Lung (tissue), 12 donors: ENCODE results near the gene SNX25. TPM values are rescaled to one million over a fixed set of nuclear protein-coding genes. Genes with fewer than 3 reads are reported as not detected.
"Not testable (repeated sequence)": the region's sequence is repeated elsewhere in the genome, so short reads cannot be mapped to it uniquely, and the experiment has no call there.

Source experiments
- ATAC-seq: fragments of 200-7000 bp; cut with Tn5 transposase; one replicate; pipeline ENCODE4 v1.9.1; 2020; ENCODE audit warnings: moderate number of reproducible peaks; ENCODE audit not compliant: insufficient read depth, low FRiP score
- DNase-seq, 3 donors: peaks; one replicate each; pipeline ENCODE4 v3.0.0-alpha.2; 2013 to 2017
- H3K27ac ChIP-seq, 2 donors: one replicate each; pipeline ENCODE4 v1.5.1; 2013; ENCODE audit warnings: mild to moderate bottlenecking in 2 of 2, moderate library complexity in 2 of 2, control low read depth in 1 of 2, inconsistent platforms in 1 of 2, low read depth in 1 of 2, low read length in 1 of 2
- H3K27me3 ChIP-seq, 3 donors: one replicate each; pipeline ENCODE4 v1.5.1; 2013; ENCODE audit warnings: low read length in 2 of 3; ENCODE audit not compliant: control insufficient read depth in 3 of 3, insufficient read depth in 3 of 3
- H3K36me3 ChIP-seq, 4 donors: one replicate each; pipeline ENCODE4 v1.5.1; 2013; ENCODE audit warnings: low read length in 4 of 4, mild to moderate bottlenecking in 1 of 4, moderate library complexity in 1 of 4; ENCODE audit not compliant: control insufficient read depth in 4 of 4, insufficient read depth in 4 of 4
- H3K4me1 ChIP-seq, 5 donors: one replicate each; pipeline ENCODE4 v1.5.1; 2013; ENCODE audit warnings: low read length in 5 of 5, mild to moderate bottlenecking in 2 of 5, moderate library complexity in 1 of 5; ENCODE audit not compliant: control insufficient read depth in 5 of 5, insufficient read depth in 5 of 5
- H3K4me3 ChIP-seq: one replicate; pipeline ENCODE4 v1.5.1; 2013; ENCODE audit warnings: mild to moderate bottlenecking, control low read depth, moderate library complexity
- H3K9ac ChIP-seq, 2 donors: one replicate each; pipeline ENCODE4 v1.5.1; 2013; ENCODE audit warnings: low read length in 2 of 2, control low read depth in 1 of 2; ENCODE audit not compliant: insufficient read depth in 1 of 2
- H3K9me3 ChIP-seq, 4 donors: one replicate each; pipeline ENCODE4 v1.5.1; 2013; ENCODE audit warnings: low read length in 3 of 4, mild to moderate bottlenecking in 1 of 4, moderate library complexity in 1 of 4; ENCODE audit not compliant: control insufficient read depth in 4 of 4, insufficient read depth in 3 of 4
- WGBS, 2 donors: extraction: QIAGEN DNeasy Blood & Tissue Kit; methylation state at CpG; one replicate each; pipeline ENCODE4 v1.1.7; 2013; 5-methylcytosine and 5-hydroxymethylcytosine counted together
- polyA plus RNA-seq, 2 donors: library from polyadenylated mRNA; stranded (reverse); fragments of 200-250 nt; gene quantifications; one replicate each; pipeline ENCODE4 v1.2.1, GENCODE V29; 2013
- total RNA-seq, 2 donors: library from RNA; depleted of rRNA in 1 of 2; stranded (reverse); fragments of >200 nt in 1 of 2; gene quantifications; one replicate each; pipeline ENCODE4 v1.2.1, GENCODE V29; 2014 to 2021
- TF ChIP-seq, protein P1 (sequence below): IDR thresholded peaks from 2 replicates; pipeline ENCODE4 v1.5.1; 2012; ENCODE audit warnings: mild to moderate bottlenecking; ENCODE audit errors: control extremely low read depth, extremely low read depth
- donor health status: control.
- donor health status: control.
- donor health status: Bipolar disorder and iron deficiency.
- donor health status: healthy.
- donor health status: DM: yes; HTN: yes; CAD: no.

Gene SNX25
- total and polyA plus RNA-seq, 4 donors = 16.8 to 95.4 (median 49.3) TPM

DNA sequence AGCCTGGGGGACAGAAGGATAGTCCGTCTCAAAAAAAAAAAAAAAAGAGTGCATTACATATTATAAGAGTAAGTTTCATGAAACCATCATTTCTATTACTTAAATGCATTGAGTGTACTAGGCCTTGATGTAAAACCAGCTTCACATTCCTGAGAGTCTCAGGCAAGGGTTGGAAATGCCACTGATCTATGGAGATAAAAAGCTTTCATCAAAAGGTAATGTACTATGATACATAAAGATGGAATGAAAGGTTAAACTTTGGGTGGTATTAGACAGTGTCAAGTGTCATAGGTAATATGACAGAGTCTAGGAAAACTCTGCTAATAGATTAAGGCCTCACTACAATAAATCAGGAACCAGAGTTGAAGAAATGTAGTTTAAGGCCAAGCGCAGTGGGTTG lies 13.0 kb upstream of the SNX25 start:
- TF ChIP-seq, protein P1, sequence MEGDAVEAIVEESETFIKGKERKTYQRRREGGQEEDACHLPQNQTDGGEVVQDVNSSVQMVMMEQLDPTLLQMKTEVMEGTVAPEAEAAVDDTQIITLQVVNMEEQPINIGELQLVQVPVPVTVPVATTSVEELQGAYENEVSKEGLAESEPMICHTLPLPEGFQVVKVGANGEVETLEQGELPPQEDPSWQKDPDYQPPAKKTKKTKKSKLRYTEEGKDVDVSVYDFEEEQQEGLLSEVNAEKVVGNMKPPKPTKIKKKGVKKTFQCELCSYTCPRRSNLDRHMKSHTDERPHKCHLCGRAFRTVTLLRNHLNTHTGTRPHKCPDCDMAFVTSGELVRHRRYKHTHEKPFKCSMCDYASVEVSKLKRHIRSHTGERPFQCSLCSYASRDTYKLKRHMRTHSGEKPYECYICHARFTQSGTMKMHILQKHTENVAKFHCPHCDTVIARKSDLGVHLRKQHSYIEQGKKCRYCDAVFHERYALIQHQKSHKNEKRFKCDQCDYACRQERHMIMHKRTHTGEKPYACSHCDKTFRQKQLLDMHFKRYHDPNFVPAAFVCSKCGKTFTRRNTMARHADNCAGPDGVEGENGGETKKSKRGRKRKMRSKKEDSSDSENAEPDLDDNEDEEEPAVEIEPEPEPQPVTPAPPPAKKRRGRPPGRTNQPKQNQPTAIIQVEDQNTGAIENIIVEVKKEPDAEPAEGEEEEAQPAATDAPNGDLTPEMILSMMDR = no peak
- Histone ChIP-seq H3K9me3 (peaks cover 0 to 3% (median 0%) of the 10 kb centered on the region in 4 donors), H3K4me1 (peaks cover 0 to 2% (median 0%) of the 10 kb centered on the region in 5 donors), H3K27me3 (no peaks in the 10 kb centered on the region), H3K27ac (no peak overlapping the region), H3K4me3 (no peak overlapping the region), H3K36me3 (peaks cover 0 to 1% (median 0%) of the 10 kb centered on the region in 4 donors), H3K9ac (no peak overlapping the region)
- ATAC-seq = no peak
- 98 to 100% methylated on average over 2 of the region's 2 CpGs for WGBS, 2 donors
- no peak for DNase-seq

- H3K9me3 ChIP-seq, H3K27ac ChIP-seq, H3K36me3 ChIP-seq, DNase-seq, H3K4me1 ChIP-seq, H3K4me3 ChIP-seq, H3K27me3 ChIP-seq, ATAC-seq, H3K9ac ChIP-seq: not testable (repeated sequence)
- WGBS, 2 donors = 93 to 95% methylated on average over 4 of the region's 4 CpGs
Measured at GRCh38 chr4:185198189-185198588, 11.2 kb upstream of the SNX25 start.

DNA sequence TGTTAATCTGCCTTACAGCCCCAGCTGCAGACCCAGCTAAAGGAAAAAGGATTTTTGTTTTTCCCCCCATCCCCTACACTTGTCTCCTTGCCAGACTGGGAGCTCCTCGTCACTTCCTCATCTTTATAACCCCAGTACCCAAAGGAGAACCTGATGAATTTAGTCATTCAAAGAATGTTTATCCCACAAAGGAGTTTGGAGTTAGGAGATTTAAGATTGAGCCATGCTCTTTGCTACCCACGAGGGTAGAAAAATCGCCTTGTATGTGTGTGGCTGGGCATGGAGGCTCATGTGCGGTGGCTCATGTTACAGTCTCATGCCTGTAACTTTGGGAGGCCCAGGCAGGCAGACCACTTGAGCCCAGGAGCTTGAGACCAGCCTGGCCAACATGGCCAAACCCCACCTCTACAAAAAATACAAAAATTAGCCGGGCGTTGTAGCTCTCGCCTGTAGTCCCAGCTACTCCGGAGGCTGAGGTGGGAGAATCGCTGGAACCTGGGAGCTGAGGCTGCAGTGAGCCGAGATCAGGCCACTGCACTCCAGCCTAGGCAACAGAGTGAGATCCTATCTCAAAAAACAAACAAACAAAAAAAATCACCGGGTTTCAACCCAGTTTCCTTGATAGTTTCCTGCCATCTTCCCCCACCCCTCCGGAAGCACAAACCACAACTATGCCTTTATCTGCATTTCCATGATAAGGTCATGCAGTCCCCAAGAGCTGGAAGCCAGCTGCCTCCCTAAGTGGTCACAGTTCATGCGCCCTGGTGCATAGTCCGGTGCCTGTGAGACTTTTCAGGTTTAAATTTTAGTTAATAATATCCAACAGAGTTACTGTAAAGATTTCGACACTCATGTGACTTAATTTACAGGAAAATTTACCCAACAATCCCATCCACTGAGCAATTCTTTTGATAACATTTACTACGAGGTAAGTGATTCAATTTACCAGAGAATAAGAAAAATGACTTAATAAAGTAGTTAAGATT lies 7.1 kb upstream of the SNX25 start:
- peak overlapping the region in 1 of 2 donors; percentile 71 for H3K9ac ChIP-seq
- WGBS, 2 donors = 45 to 62% methylated on average over 16 of the region's 16 CpGs
- DNase-seq (peak in 2 of 3 donors; percentile 26 to 45), ATAC-seq (no peak)
- H3K27ac ChIP-seq = peak overlapping the region; percentile 26 to 77
- peaks cover 0 to 1% (median 0%) of the 10 kb centered on the region in 4 donors for H3K36me3 ChIP-seq
- TF ChIP-seq, protein P1 = no peak
- no peaks in the 10 kb centered on the region for H3K27me3 ChIP-seq
- peaks cover 0 to 14% (median 5%) of the 10 kb centered on the region in 5 donors for H3K4me1 ChIP-seq
- no peaks in the 10 kb centered on the region for H3K9me3 ChIP-seq
- H3K4me3 ChIP-seq = no peak overlapping the region

- DNase-seq (peak in 2 of 3 donors; percentile 48 to 65), ATAC-seq (no peak)
- H3K4me3 ChIP-seq = peak overlapping the region; percentile 72
- H3K36me3 ChIP-seq = peaks cover 0 to 1% (median 0%) of the 10 kb centered on the region in 4 donors
- H3K27me3 ChIP-seq = no peaks in the 10 kb centered on the region
- 66 to 70% methylated on average over 8 of the region's 8 CpGs for WGBS, 2 donors
- TF ChIP-seq, protein P1 = no peak
- peaks cover 0 to 14% (median 5%) of the 10 kb centered on the region in 5 donors for H3K4me1 ChIP-seq
- H3K27ac ChIP-seq = peak overlapping the region; percentile 96 to 98
- peak overlapping the region in 1 of 2 donors; percentile 71 for H3K9ac ChIP-seq
- no peaks in the 10 kb centered on the region for H3K9me3 ChIP-seq
Measured at GRCh38 chr4:185202984-185203485, 6.4 kb upstream of the SNX25 start.
